Measurements from ENCODE around the gene GGT5.

DNA sequence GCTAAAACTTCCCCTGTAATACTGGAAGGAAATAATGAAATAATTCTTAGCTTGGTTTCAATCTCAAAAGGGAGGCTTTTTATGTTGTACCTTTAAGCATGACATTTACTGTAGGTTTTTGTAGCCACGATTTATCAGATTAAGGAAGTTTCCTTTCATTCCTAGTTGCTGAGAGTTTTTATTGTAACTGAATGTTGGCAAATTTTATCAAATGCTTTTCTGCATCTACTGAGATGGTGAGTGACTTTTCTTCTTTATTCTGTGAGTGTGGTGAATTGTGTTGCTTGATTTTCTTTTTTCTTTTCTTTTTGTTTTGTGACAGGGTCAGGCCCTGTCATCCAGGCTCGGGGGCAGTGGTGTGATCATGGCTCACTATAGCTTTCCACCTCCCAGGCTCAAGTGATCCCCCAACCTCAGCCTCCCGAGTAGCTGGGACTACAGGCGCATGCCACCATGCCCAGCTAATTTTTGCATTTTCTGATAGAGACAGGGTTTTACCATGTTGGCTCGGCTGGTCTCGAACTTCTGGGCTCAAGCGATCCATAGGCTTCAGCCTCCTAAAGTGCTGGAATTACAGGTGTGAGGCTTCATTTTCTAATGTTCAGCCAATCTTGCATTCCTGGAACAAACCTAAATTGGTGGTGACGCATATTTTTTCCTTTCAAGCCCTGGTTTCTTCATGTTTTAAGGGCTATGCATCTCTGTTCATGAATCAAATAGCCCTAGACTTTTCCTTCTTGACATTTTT, 37.4 kb downstream of the GGT5 start:
- TF ChIP-seq, protein P1, sequence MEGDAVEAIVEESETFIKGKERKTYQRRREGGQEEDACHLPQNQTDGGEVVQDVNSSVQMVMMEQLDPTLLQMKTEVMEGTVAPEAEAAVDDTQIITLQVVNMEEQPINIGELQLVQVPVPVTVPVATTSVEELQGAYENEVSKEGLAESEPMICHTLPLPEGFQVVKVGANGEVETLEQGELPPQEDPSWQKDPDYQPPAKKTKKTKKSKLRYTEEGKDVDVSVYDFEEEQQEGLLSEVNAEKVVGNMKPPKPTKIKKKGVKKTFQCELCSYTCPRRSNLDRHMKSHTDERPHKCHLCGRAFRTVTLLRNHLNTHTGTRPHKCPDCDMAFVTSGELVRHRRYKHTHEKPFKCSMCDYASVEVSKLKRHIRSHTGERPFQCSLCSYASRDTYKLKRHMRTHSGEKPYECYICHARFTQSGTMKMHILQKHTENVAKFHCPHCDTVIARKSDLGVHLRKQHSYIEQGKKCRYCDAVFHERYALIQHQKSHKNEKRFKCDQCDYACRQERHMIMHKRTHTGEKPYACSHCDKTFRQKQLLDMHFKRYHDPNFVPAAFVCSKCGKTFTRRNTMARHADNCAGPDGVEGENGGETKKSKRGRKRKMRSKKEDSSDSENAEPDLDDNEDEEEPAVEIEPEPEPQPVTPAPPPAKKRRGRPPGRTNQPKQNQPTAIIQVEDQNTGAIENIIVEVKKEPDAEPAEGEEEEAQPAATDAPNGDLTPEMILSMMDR (IDR thresholded peaks at IDR 0.05; ENCODE audit: low read depth, low read length) = no peak
- TF ChIP-seq EZH2phosphoT487 (IDR thresholded peaks at IDR 0.05; ENCODE audit: low read depth) = no peak

All from OCI-LY3 (cell line).